ENCODE measurements around the gene APOBEC3C.

The APOBEC3C gene

GRCh38 chr22:38967451-38968450 lies 46.3 kb upstream of the APOBEC3C start:
- no peaks in the 10 kb centered on the region for H3K9me3 ChIP-seq (ENCODE audit: control insufficient read depth, insufficient read depth, low read length)
- H3K9me2 ChIP-seq (replicated peaks; ENCODE audit: control insufficient read depth, low read length): no peaks in the 10 kb centered on the region
- TF ChIP-seq CTCF (IDR thresholded peaks at IDR 0.05; ENCODE audit: low read depth, low read length, poor library complexity, severe bottlenecking) (no peak), EZH2phosphoT487 (IDR thresholded peaks at IDR 0.05; ENCODE audit: borderline replicate concordance, low read length) (no peak)
- H3K4me1 ChIP-seq (ENCODE audit: control insufficient read depth, low read length): no peaks in the 10 kb centered on the region
- no peak overlapping the region for H3K27ac ChIP-seq (ENCODE audit: low read depth, low read length)
- no peaks in the 10 kb centered on the region for H3F3A ChIP-seq (ENCODE audit: control insufficient read depth, insufficient read depth)
- H3K4me2 ChIP-seq (ENCODE audit: low read length): no peak overlapping the region
- H3K4me3 ChIP-seq (ENCODE audit: low read length): no peak overlapping the region
- no peaks in the 10 kb centered on the region for H4K20me1 ChIP-seq (ENCODE audit: control insufficient read depth, insufficient read depth, low read depth, low read length)
- no peaks in the 10 kb centered on the region for H3K79me2 ChIP-seq (ENCODE audit: control insufficient read depth, low read length)
- peaks cover 38% of the 10 kb centered on the region for H3K27me3 ChIP-seq (ENCODE audit: control insufficient read depth, low read length)
- no peaks in the 10 kb centered on the region for H3K36me3 ChIP-seq (ENCODE audit: control insufficient read depth, low read length)

- H3K4me1 ChIP-seq (ENCODE audit: control insufficient read depth, low read length): no peaks in the 10 kb centered on the region
Measured at GRCh38 chr22:38968801-38969200, 45.3 kb upstream of the APOBEC3C start.

GRCh38 chr22:38970551-38970950 lies 43.5 kb upstream of the APOBEC3C start:
- no peaks in the 10 kb centered on the region for H3K9me2 ChIP-seq (replicated peaks; ENCODE audit: control insufficient read depth, low read length)
- no peaks in the 10 kb centered on the region for H3F3A ChIP-seq (ENCODE audit: control insufficient read depth, insufficient read depth)
- no peak overlapping the region for H3K4me3 ChIP-seq (ENCODE audit: low read length)
- no peak overlapping the region for H3K27ac ChIP-seq (ENCODE audit: low read depth, low read length)
- no peaks in the 10 kb centered on the region for H3K79me2 ChIP-seq (ENCODE audit: control insufficient read depth, low read length)
- no peak overlapping the region for H3K4me2 ChIP-seq (ENCODE audit: low read length)
- TF ChIP-seq CTCF (IDR thresholded peaks at IDR 0.05; ENCODE audit: low read depth, low read length, poor library complexity, severe bottlenecking) (no peak), EZH2phosphoT487 (IDR thresholded peaks at IDR 0.05; ENCODE audit: borderline replicate concordance, low read length) (no peak)
- H3K9me3 ChIP-seq (ENCODE audit: control insufficient read depth, insufficient read depth, low read length): no peaks in the 10 kb centered on the region
- no peaks in the 10 kb centered on the region for H4K20me1 ChIP-seq (ENCODE audit: control insufficient read depth, insufficient read depth, low read depth, low read length)
- H3K36me3 ChIP-seq (ENCODE audit: control insufficient read depth, low read length): no peaks in the 10 kb centered on the region
- H3K4me1 ChIP-seq (ENCODE audit: control insufficient read depth, low read length): no peaks in the 10 kb centered on the region
- H3K27me3 ChIP-seq (ENCODE audit: control insufficient read depth, low read length): peaks cover 32% of the 10 kb centered on the region

More at GRCh38 chr22:38968801-38969200, 45.3 kb upstream of the APOBEC3C start:
- no peak overlapping the region for H3K4me2 ChIP-seq (ENCODE audit: low read length)
- no peaks in the 10 kb centered on the region for H3K9me3 ChIP-seq (ENCODE audit: control insufficient read depth, insufficient read depth, low read length)
- no peaks in the 10 kb centered on the region for H3K79me2 ChIP-seq (ENCODE audit: control insufficient read depth, low read length)
- H3K27ac ChIP-seq (ENCODE audit: low read depth, low read length): no peak overlapping the region
- H3K4me3 ChIP-seq (ENCODE audit: low read length): no peak overlapping the region
- peaks cover 38% of the 10 kb centered on the region for H3K27me3 ChIP-seq (ENCODE audit: control insufficient read depth, low read length)
- no peaks in the 10 kb centered on the region for H4K20me1 ChIP-seq (ENCODE audit: control insufficient read depth, insufficient read depth, low read depth, low read length)
- no peaks in the 10 kb centered on the region for H3F3A ChIP-seq (ENCODE audit: control insufficient read depth, insufficient read depth)
- no peaks in the 10 kb centered on the region for H3K9me2 ChIP-seq (replicated peaks; ENCODE audit: control insufficient read depth, low read length)
- no peaks in the 10 kb centered on the region for H3K36me3 ChIP-seq (ENCODE audit: control insufficient read depth, low read length)
- TF ChIP-seq CTCF (IDR thresholded peaks at IDR 0.05; ENCODE audit: low read depth, low read length, poor library complexity, severe bottlenecking) (no peak), EZH2phosphoT487 (IDR thresholded peaks at IDR 0.05; ENCODE audit: borderline replicate concordance, low read length) (no peak)

Measured in DOHH2 (cell line).